Measurements from ENCODE around the gene MYH6.

DNA sequence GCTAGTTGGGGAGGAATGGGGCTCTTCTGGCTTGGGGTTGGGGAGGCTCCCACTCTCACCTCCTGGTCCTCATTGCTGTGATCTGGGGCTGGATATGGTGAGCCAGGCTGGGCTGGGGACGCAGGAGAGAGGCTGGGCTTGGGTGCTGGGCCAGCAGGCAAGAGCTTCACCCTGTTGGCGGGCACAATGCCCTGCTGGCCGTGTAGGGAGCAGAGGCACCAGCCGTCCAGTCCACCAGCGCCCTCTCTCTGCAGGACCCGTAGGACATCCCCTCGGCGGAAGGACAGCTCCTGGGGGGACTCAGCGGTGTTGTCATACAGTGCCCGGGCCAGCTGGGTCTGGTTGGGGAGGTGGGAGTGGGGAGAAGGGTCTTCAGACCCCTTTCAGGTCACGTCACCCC is 47.6 kb downstream of the MYH6 start:
- TF ChIP-seq, protein P1, sequence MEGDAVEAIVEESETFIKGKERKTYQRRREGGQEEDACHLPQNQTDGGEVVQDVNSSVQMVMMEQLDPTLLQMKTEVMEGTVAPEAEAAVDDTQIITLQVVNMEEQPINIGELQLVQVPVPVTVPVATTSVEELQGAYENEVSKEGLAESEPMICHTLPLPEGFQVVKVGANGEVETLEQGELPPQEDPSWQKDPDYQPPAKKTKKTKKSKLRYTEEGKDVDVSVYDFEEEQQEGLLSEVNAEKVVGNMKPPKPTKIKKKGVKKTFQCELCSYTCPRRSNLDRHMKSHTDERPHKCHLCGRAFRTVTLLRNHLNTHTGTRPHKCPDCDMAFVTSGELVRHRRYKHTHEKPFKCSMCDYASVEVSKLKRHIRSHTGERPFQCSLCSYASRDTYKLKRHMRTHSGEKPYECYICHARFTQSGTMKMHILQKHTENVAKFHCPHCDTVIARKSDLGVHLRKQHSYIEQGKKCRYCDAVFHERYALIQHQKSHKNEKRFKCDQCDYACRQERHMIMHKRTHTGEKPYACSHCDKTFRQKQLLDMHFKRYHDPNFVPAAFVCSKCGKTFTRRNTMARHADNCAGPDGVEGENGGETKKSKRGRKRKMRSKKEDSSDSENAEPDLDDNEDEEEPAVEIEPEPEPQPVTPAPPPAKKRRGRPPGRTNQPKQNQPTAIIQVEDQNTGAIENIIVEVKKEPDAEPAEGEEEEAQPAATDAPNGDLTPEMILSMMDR (IDR thresholded peaks at IDR 0.05): no peak
- TF ChIP-seq POLR2A (IDR thresholded peaks at IDR 0.05) (no peak), POLR2AphosphoS5 (IDR thresholded peaks at IDR 0.05) (no peak), EP300 (IDR thresholded peaks at IDR 0.05) (no peak)

Measured in sigmoid colon (tissue), 4 donors.